GM20000 (cell line): ENCODE data around the gene OR6A2.

Experiments used
- DNase-seq: peaks from one replicate; pipeline ENCODE4 v3.0.0; 2012; ENCODE audit warnings: low spot score
- TF ChIP-seq, protein P1 (sequence below): IDR thresholded peaks from 2 replicates; pipeline ENCODE4 v1.5.1; 2012; ENCODE audit warnings: mild to moderate bottlenecking, control low read depth; ENCODE audit errors: extremely low read depth, missing control alignments

OR6A2 gene

DNA sequence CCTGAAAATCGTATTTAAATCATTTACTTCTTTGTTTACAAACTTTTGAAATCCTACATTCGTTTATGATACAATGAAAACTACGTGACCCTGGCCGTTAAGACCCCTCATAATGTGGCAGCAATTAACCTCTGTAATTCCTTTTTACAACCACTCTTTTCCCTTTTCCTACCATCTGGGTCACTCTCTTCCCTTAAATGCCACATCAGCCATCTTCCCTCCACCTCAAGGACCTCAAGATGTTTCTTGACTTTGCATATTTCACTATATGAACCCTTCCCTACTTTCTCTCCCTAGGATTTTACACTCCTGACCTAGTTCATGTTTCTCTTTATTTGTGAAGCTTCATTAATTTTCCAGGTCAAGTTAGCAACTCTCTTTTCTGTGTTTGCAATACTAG lies 54.5 kb downstream of the OR6A2 start:
- DNase-seq = no peak
- TF ChIP-seq, protein P1, sequence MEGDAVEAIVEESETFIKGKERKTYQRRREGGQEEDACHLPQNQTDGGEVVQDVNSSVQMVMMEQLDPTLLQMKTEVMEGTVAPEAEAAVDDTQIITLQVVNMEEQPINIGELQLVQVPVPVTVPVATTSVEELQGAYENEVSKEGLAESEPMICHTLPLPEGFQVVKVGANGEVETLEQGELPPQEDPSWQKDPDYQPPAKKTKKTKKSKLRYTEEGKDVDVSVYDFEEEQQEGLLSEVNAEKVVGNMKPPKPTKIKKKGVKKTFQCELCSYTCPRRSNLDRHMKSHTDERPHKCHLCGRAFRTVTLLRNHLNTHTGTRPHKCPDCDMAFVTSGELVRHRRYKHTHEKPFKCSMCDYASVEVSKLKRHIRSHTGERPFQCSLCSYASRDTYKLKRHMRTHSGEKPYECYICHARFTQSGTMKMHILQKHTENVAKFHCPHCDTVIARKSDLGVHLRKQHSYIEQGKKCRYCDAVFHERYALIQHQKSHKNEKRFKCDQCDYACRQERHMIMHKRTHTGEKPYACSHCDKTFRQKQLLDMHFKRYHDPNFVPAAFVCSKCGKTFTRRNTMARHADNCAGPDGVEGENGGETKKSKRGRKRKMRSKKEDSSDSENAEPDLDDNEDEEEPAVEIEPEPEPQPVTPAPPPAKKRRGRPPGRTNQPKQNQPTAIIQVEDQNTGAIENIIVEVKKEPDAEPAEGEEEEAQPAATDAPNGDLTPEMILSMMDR = no peak

DNA sequence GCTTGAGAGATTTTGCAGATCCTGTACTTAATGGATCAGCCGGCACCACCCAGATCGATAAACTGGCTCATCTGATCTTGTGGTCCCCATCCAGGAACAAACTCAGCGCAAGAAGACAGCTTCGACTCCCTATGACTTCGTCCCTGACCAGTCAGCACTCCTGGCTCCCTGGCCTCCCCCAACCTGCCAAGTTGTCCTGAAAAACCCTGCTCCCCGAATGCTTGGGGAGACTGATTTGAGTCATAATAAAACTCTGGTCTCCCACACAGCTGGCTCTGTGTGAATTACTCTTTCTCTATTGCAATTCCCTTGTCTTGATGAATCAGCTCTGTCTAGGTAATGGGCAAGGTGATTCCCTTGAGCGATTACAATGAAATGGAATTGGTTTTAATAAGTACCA lies 57.2 kb downstream of the OR6A2 start:
- no peak for DNase-seq
- TF ChIP-seq, protein P1 = no peak
